HK-2 (cell line): ENCODE measurements around the gene OVOL1.

Experiments
- DNase-seq: peaks from one replicate; pipeline ENCODE4 v3.0.0-alpha.2; 2018; ENCODE audit not compliant: unreplicated experiment

OVOL1 gene

GRCh38 chr11:65777821-65778361 is 9.0 kb upstream of the OVOL1 start:
- DNase-seq = no peak

- DNase-seq = no peak
Measured at GRCh38 chr11:65778431-65778900, 8.4 kb upstream of the OVOL1 start.

GRCh38 chr11:65778901-65779668 is 7.8 kb upstream of the OVOL1 start:
- DNase-seq = no peak

GRCh38 chr11:65779669-65779918 is 7.3 kb upstream of the OVOL1 start:
- no peak for DNase-seq

GRCh38 chr11:65779919-65780769 is 6.7 kb upstream of the OVOL1 start:
- peak; percentile 82 for DNase-seq

GRCh38 chr11:65780770-65781151 is 6.1 kb upstream of the OVOL1 start, which contains the start of gene AP5B1:
TSS of gene AP5B1 (minus strand) at chr11:65780976. CDS start at chr11:65780591, 385 bp downstream.
- DNase-seq = peak; percentile 58

GRCh38 chr11:65781152-65781961 is 5.5 kb upstream of the OVOL1 start:
- DNase-seq = no peak

- DNase-seq = no peak
Measured at GRCh38 chr11:65781962-65782815, 4.7 kb upstream of the OVOL1 start.

GRCh38 chr11:65782816-65783228 is 4.0 kb upstream of the OVOL1 start:
- DNase-seq = no peak

GRCh38 chr11:65785319-65786007 is 1.4 kb upstream of the OVOL1 start:
- DNase-seq = no peak

- no peak for DNase-seq
Measured at GRCh38 chr11:65786008-65786785, 666 bp upstream of the OVOL1 start.

- no peak for DNase-seq
Measured at GRCh38 chr11:65787649-65788622, 1.1 kb downstream of the OVOL1 start.

- no peak for DNase-seq
Measured at GRCh38 chr11:65788821-65789220, 2.0 kb downstream of the OVOL1 start.

GRCh38 chr11:65789230-65790103 is 2.6 kb downstream of the OVOL1 start:
- no peak for DNase-seq

GRCh38 chr11:65790104-65790901 is 3.4 kb downstream of the OVOL1 start:
- DNase-seq = no peak

- DNase-seq = no peak
Measured at GRCh38 chr11:65790902-65791650, 4.2 kb downstream of the OVOL1 start.
